Thyroid gland (tissue), 4 donors: ENCODE results near the gene TUBE1.

Source experiments
- POLR2A ChIP-seq, 2 donors: fragments of 450-650 bp; IDR thresholded peaks; one replicate each; pipeline ENCODE4 v1.6.1; 2017; ENCODE audit warnings: antibody characterized with exemption in 2 of 2, mild to moderate bottlenecking in 2 of 2, moderate library complexity in 1 of 2
- TF ChIP-seq, protein P1 (sequence below), 6 experiments: fragments of 200-600 bp in 3 of 6; fragments of 450-650 bp in 3 of 6; sonication (generic) in 3 of 6; IDR thresholded peaks; one replicate each; pipeline ENCODE4 v1.5.1; 2016 to 2019; ENCODE audit warnings: antibody characterized with exemption in 6 of 6, mild to moderate bottlenecking in 2 of 6, inconsistent platforms in 1 of 6, moderate library complexity in 1 of 6

GRCh38 chr6:112085286-112086065 is 1.8 kb downstream of the TUBE1 start:
- no peak for TF ChIP-seq POLR2A (IDR thresholded peaks at IDR 0.05)
- TF ChIP-seq, protein P1, sequence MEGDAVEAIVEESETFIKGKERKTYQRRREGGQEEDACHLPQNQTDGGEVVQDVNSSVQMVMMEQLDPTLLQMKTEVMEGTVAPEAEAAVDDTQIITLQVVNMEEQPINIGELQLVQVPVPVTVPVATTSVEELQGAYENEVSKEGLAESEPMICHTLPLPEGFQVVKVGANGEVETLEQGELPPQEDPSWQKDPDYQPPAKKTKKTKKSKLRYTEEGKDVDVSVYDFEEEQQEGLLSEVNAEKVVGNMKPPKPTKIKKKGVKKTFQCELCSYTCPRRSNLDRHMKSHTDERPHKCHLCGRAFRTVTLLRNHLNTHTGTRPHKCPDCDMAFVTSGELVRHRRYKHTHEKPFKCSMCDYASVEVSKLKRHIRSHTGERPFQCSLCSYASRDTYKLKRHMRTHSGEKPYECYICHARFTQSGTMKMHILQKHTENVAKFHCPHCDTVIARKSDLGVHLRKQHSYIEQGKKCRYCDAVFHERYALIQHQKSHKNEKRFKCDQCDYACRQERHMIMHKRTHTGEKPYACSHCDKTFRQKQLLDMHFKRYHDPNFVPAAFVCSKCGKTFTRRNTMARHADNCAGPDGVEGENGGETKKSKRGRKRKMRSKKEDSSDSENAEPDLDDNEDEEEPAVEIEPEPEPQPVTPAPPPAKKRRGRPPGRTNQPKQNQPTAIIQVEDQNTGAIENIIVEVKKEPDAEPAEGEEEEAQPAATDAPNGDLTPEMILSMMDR (IDR thresholded peaks at IDR 0.05), result no peak
